ENCODE results near the gene SHOC2. TPM values are rescaled to one million over a fixed set of nuclear protein-coding genes. Genes with fewer than 3 reads are reported as not detected.

Gene SHOC2
- polyA plus RNA-seq, 1 of the 3 experiments (the other 2 are of a cell fraction), result 6.9 TPM

- TF ChIP-seq CHD2 (IDR thresholded peaks at IDR 0.05; ENCODE audit: low read length, partially characterized antibody) (no peak), RFX5 (IDR thresholded peaks at IDR 0.05; ENCODE audit: low read length) (no peak)
Observed at GRCh38 chr10:110939419-110939818, 20.0 kb downstream of the SHOC2 start (continued).

GRCh38 chr10:110944792-110945396, 25.5 kb downstream of the SHOC2 start:
- H3K27me3 ChIP-seq (ENCODE audit: insufficient read depth), result no peaks in the 10 kb centered on the region
- no peak overlapping the region for H3K27ac ChIP-seq (ENCODE audit: low read depth in 2 of 2, low read length in 1 of 2)
- H3K36me3 ChIP-seq (replicated peaks in 1 of 2; ENCODE audit: control insufficient read depth in 1 of 2, insufficient read depth in 2 of 2, low read length in 1 of 2), result peaks cover 40 to 57% of the 10 kb centered on the region in 2 experiments
- peaks cover 97% of the 10 kb centered on the region for H3K79me2 ChIP-seq (ENCODE audit: insufficient read depth)
- peaks cover 8% of the 10 kb centered on the region for H3F3A ChIP-seq (replicated peaks; ENCODE audit: insufficient read depth)
- H3K4me3 ChIP-seq (ENCODE audit: low read depth in 2 of 2, low read length in 1 of 2), result no peak overlapping the region
- no peak overlapping the region for H2AFZ ChIP-seq (ENCODE audit: low read depth)
- DNase-seq, result no peak
- H3K9ac ChIP-seq, result no peak overlapping the region
- 96% methylated on average over 5 of the region's 5 CpGs for WGBS (ENCODE audit: low lambda C conversion rate)
- H4K20me1 ChIP-seq (ENCODE audit: insufficient read depth), result peaks cover 8% of the 10 kb centered on the region
- H3K4me2 ChIP-seq, result no peak overlapping the region
- no peaks in the 10 kb centered on the region for H3K9me2 ChIP-seq
- ChIA-PET POLR2A (no interaction called here), CTCF (no interaction called here)
- peaks cover 0 to 3% of the 10 kb centered on the region in 2 experiments; a peak in 1 of 4 replicates for H3K4me1 ChIP-seq (ENCODE audit: control insufficient read depth in 1 of 2, insufficient read depth in 2 of 2, low read depth in 1 of 2, low read length in 1 of 2)
- TF ChIP-seq CTCF (IDR thresholded peaks at IDR 0.05), result no peak
- no peak for TF ChIP-seq FOXJ3 (CRISPR knock-in tag; IDR thresholded peaks at IDR 0.05)
- no peak for TF ChIP-seq EP300 (IDR thresholded peaks at IDR 0.05; ENCODE audit: borderline replicate concordance in 1 of 2, low read depth in 1 of 2, low read length in 1 of 2)
- TF ChIP-seq YY1 (IDR thresholded peaks at IDR 0.05; ENCODE audit: low read depth), result no peak
- no peak for TF ChIP-seq FOXM1 (IDR thresholded peaks at IDR 0.05; ENCODE audit: low read depth)
- TF ChIP-seq POLR2AphosphoS5 (IDR thresholded peaks at IDR 0.05; ENCODE audit: low read depth, low read length), result no peak
- no peak for TF ChIP-seq ELF1 (IDR thresholded peaks at IDR 0.05)
- TF ChIP-seq RFX5 (IDR thresholded peaks at IDR 0.05; ENCODE audit: low read length), result no peak
- no peak for TF ChIP-seq MAX (IDR thresholded peaks at IDR 0.05; ENCODE audit: low read depth)
- TF ChIP-seq USF1 (IDR thresholded peaks at IDR 0.05; ENCODE audit: borderline replicate concordance, low read depth), result no peak
- no peak for TF ChIP-seq RXRA (IDR thresholded peaks at IDR 0.05; ENCODE audit: borderline replicate concordance, low read depth)
- TF ChIP-seq SIN3A (IDR thresholded peaks at IDR 0.05; ENCODE audit: borderline replicate concordance, low read depth, low read length), result no peak
- TF ChIP-seq SMC3 (IDR thresholded peaks at IDR 0.05; ENCODE audit: low read depth, low read length), result no peak
- TF ChIP-seq RAD21 (IDR thresholded peaks at IDR 0.05; ENCODE audit: low read length), result no peak
- TF ChIP-seq TCF12 (IDR thresholded peaks at IDR 0.05), result no peak
- TF ChIP-seq JUND (IDR thresholded peaks at IDR 0.05), result no peak
- TF ChIP-seq MEF2A (IDR thresholded peaks at IDR 0.05; ENCODE audit: borderline replicate concordance, low read depth), result no peak
- TF ChIP-seq TEAD4 (IDR thresholded peaks at IDR 0.05; ENCODE audit: borderline replicate concordance, insufficient read depth), result no peak
- TF ChIP-seq PBX3 (IDR thresholded peaks at IDR 0.05), result no peak
- no peak for TF ChIP-seq NFIC (IDR thresholded peaks at IDR 0.05; ENCODE audit: borderline replicate concordance)
- no peaks in the 10 kb centered on the region; the same call in 1 of the 2 replicates for H3K9me3 ChIP-seq

Data from SK-N-SH (cell line).